Naive thymus-derived CD4-positive, alpha-beta T cell (primary cell): ENCODE data around the gene SMARCD3. TPM values are rescaled to one million over a fixed set of nuclear protein-coding genes. Genes with fewer than 3 reads are reported as not detected.

Experiments used
- ATAC-seq: fragments of 150-1000 bp; cut with Tn5 transposase; 2 replicates; pipeline ENCODE4 v1.10.0; 2021; ENCODE audit warnings: mild to moderate bottlenecking, moderate library complexity
- CTCF ChIA-PET: fragments of 350-600 bp; sonication (Branson Sonifier 250); formaldehyde crosslinking; loops from one replicate; lab custom pipeline; 2021; ENCODE audit warnings: antibody characterized with exemption; lab: Charles Lee
- POLR2A ChIA-PET: fragments of 350-600 bp; sonication (Branson Sonifier 250); formaldehyde crosslinking; loops from one replicate; lab custom pipeline; 2021; ENCODE audit warnings: antibody characterized with exemption, inconsistent platforms; lab: Charles Lee
- DNase-seq, 9 donors: peaks; one replicate each; pipeline versions ENCODE4 v3.0.0 to v3.0.0-alpha.2; 2020 to 2022; ENCODE audit warnings: mixed read lengths in 1 of 9
- H3K27ac ChIP-seq: one replicate; pipeline ENCODE4 v1.7.0; 2013; ENCODE audit warnings: mild to moderate bottlenecking, low read depth, low read length, moderate library complexity
- H3K27me3 ChIP-seq, 2 donors: one replicate each; pipeline ENCODE4 v1.7.0; 2013; ENCODE audit warnings: low read length in 2 of 2, mild to moderate bottlenecking in 2 of 2, moderate library complexity in 2 of 2; ENCODE audit not compliant: control insufficient read depth in 2 of 2, insufficient read depth in 2 of 2
- H3K36me3 ChIP-seq, 3 experiments: 1 replicate in 2 of 3; 2 replicates in 1 of 3; pipeline ENCODE4 v1.7.0; 2013; ENCODE audit warnings: low read length in 3 of 3, mild to moderate bottlenecking in 3 of 3, moderate library complexity in 1 of 3; ENCODE audit not compliant: insufficient read depth in 3 of 3, control insufficient read depth in 2 of 3
- H3K4me1 ChIP-seq, 2 donors: one replicate each; pipeline ENCODE4 v1.7.0; 2013; ENCODE audit warnings: low read length in 2 of 2, mild to moderate bottlenecking in 2 of 2, moderate library complexity in 1 of 2; ENCODE audit not compliant: control insufficient read depth in 2 of 2, insufficient read depth in 2 of 2
- H3K4me3 ChIP-seq: 2 replicates; pipeline ENCODE4 v1.7.0; 2013; ENCODE audit warnings: mild to moderate bottlenecking, low read length
- H3K9me3 ChIP-seq, 3 experiments: 1 replicate in 2 of 3; 2 replicates in 1 of 3; pipeline ENCODE4 v1.7.0; 2013; ENCODE audit warnings: low read length in 3 of 3; ENCODE audit not compliant: control insufficient read depth in 2 of 3
- H3K27ac Mint-ChIP-seq, 9 donors: one replicate each; pipeline ENCODE4 v1.8.0; 2020 to 2022; ENCODE audit warnings: mixed read lengths in 9 of 9, mild to moderate bottlenecking in 8 of 9, moderate library complexity in 5 of 9, inconsistent platforms in 2 of 9
- H3K27me3 Mint-ChIP-seq, 5 donors: one replicate each; pipeline ENCODE4 v1.8.0; 2021 to 2022; ENCODE audit warnings: mixed read lengths in 5 of 5, mild to moderate bottlenecking in 1 of 5
- H3K36me3 Mint-ChIP-seq, 5 donors: one replicate each; pipeline ENCODE4 v1.8.0; 2020 to 2022; ENCODE audit warnings: mixed read lengths in 5 of 5, mild to moderate bottlenecking in 3 of 5, inconsistent platforms in 1 of 5
- H3K4me1 Mint-ChIP-seq, 7 donors: one replicate each; pipeline ENCODE4 v1.8.0; 2020 to 2022; ENCODE audit warnings: mixed read lengths in 7 of 7, mild to moderate bottlenecking in 3 of 7, inconsistent platforms in 1 of 7
- H3K4me3 Mint-ChIP-seq, 10 donors: one replicate each; pipeline ENCODE4 v1.8.0; 2020 to 2022; ENCODE audit warnings: mild to moderate bottlenecking in 10 of 10, mixed read lengths in 10 of 10, moderate library complexity in 6 of 10, inconsistent platforms in 2 of 10
- H3K9me3 Mint-ChIP-seq, 11 donors: one replicate each; pipeline ENCODE4 v1.8.0; 2020 to 2022; ENCODE audit warnings: mixed read lengths in 11 of 11, mild to moderate bottlenecking in 4 of 11, inconsistent platforms in 1 of 11, moderate library complexity in 1 of 11
- intact Hi-C, 2 donors: fragments of 100-400 bp; cut with micrococcal nuclease; formaldehyde crosslinking; loops; one replicate each; pipeline ENCODE4 v1.15.1; 2023
- polyA plus RNA-seq, 2 donors: library from polyadenylated mRNA; unstranded; fragments of 300-500 nt; fragmentation: Illumina TruSeq; gene quantifications; one replicate each; pipeline ENCODE4 v1.2.3, GENCODE V29; 2021
- total RNA-seq, 6 experiments: library from RNA in 5 of 6; stranded (reverse) in 5 of 6; gene quantifications; 1 replicate in 5 of 6; 2 replicates in 1 of 6; pipeline ENCODE4 v1.2.3 and lab custom pipeline; 2021 to 2026

Gene SMARCD3
- total and polyA plus RNA-seq, 7 experiments from 2014 or later: 3.8 to 45.5 (median 5.1) TPM

- intact Hi-C loops: loop anchor here (1.0 to 10.0 kb wide), 7 partner anchors 12 to 1608 kb away; partner anchors contain the start of gene ZNF467 (in 1 of the 2)
- peaks cover 3 to 28% (median 5%) of the 10 kb centered on the region in 3 experiments for H3K36me3 ChIP-seq
- ATAC-seq: peak; percentile 94
- H3K9me3 ChIP-seq: no peaks in the 10 kb centered on the region
- POLR2A ChIA-PET: interaction anchor here (0.6 to 2.0 kb wide), 4 partner anchors 12 to 214 kb away, joined by 4 to 10 read pairs (median 4); no protein-coding TSS in a partner anchor
- peak; percentile 74 to 91 (median 84) for DNase-seq
- peak within 1 kb of the TSS; percentile 90 for H3K4me3 ChIP-seq
- peaks cover 3 to 13% (median 5%) of the 10 kb centered on the region in 5 donors for H3K36me3 Mint-ChIP-seq
- CTCF ChIA-PET: interaction anchor here (0.5 kb wide), 1 partner anchor 211 kb away, joined by 3 read pairs; no protein-coding TSS in a partner anchor
- H3K4me1 Mint-ChIP-seq: peaks cover 30 to 45% (median 39%) of the 10 kb centered on the region in 7 donors
- peaks cover 19 to 23% of the 10 kb centered on the region in 2 donors for H3K4me1 ChIP-seq
- peak within 1 kb of the TSS; percentile 93 to 100 (median 98) for H3K4me3 Mint-ChIP-seq
- no peaks in the 10 kb centered on the region for H3K27me3 ChIP-seq
- peaks cover 0 to 6% (median 0%) of the 10 kb centered on the region in 5 donors for H3K27me3 Mint-ChIP-seq
- peak within 1 kb of the TSS; percentile 85 for H3K27ac ChIP-seq
- peak within 1 kb of the TSS; percentile 87 to 99 (median 98) for H3K27ac Mint-ChIP-seq
- no peaks in the 10 kb centered on the region for H3K9me3 Mint-ChIP-seq
Observed at GRCh38 chr7:151232091-151232916, 16.2 kb downstream of the SMARCD3 start, which contains the start of gene CHPF2. CHPF2 (plus strand) TSS chr7:151232483; CDS start chr7:151234012, 1,529 bp downstream.

GRCh38 chr7:151231080-151231479, 17.4 kb downstream of the SMARCD3 start:
- ATAC-seq: no peak
- Mint-ChIP-seq H3K27ac (peak overlapping the region in 3 of 9 donors; percentile 33 to 97 (median 87)), H3K36me3 (peaks cover 0 to 5% (median 0%) of the 10 kb centered on the region in 5 donors), H3K4me3 (peak overlapping the region in 9 of 10 donors; percentile 17 to 99 (median 97)), H3K4me1 (peaks cover 36 to 57% (median 47%) of the 10 kb centered on the region in 7 donors), H3K9me3 (no peaks in the 10 kb centered on the region), H3K27me3 (peaks cover 0 to 6% (median 0%) of the 10 kb centered on the region in 5 donors)
- CTCF ChIA-PET: no interaction called here
- H3K4me3 ChIP-seq: no peak overlapping the region
- peaks cover 0 to 16% (median 0%) of the 10 kb centered on the region in 3 experiments for H3K36me3 ChIP-seq
- POLR2A ChIA-PET: interaction anchor here (2.0 kb wide), 1 partner anchor 13 kb away, joined by 10 read pairs; no protein-coding TSS in a partner anchor
- intact Hi-C loops: loop anchor here (5.0 to 10.0 kb wide), 4 partner anchors 71 to 1456 kb away; partner anchors contain the start of gene ZNF467 (in 1 of the 2)
- H3K9me3 ChIP-seq: no peaks in the 10 kb centered on the region
- DNase-seq: no peak
- peaks cover 23 to 26% of the 10 kb centered on the region in 2 donors for H3K4me1 ChIP-seq
- H3K27ac ChIP-seq: no peak overlapping the region
- no peaks in the 10 kb centered on the region for H3K27me3 ChIP-seq

- peaks cover 26 to 38% of the 10 kb centered on the region in 2 donors for H3K4me1 ChIP-seq
- no peaks in the 10 kb centered on the region for H3K9me3 Mint-ChIP-seq
- no peak for ATAC-seq
- no peak overlapping the region for H3K27ac Mint-ChIP-seq
- peaks cover 5 to 14% (median 9%) of the 10 kb centered on the region in 5 donors for H3K36me3 Mint-ChIP-seq
- H3K4me3 Mint-ChIP-seq: peak overlapping the region in 1 of 10 donors; percentile 13
- intact Hi-C loops: loop anchor here (5.0 to 10.0 kb wide), 5 partner anchors 217 to 1964 kb away; partner anchors contain the start of genes KMT2C (in 1 of the 2), RHEB (in 1 of the 2) and ZNF783 (in 1 of the 2)
- H3K27me3 Mint-ChIP-seq: peaks cover 0 to 6% (median 0%) of the 10 kb centered on the region in 5 donors
- POLR2A ChIA-PET: interaction anchor here (0.6 to 0.7 kb wide), 2 partner anchors 18 to 855 kb away, joined by 3 to 4 read pairs; no protein-coding TSS in a partner anchor
- H3K27ac ChIP-seq: no peak overlapping the region
- H3K9me3 ChIP-seq: no peaks in the 10 kb centered on the region
- H3K4me1 Mint-ChIP-seq: peaks cover 42 to 67% (median 57%) of the 10 kb centered on the region in 7 donors
- no peak overlapping the region for H3K4me3 ChIP-seq
- no peaks in the 10 kb centered on the region for H3K27me3 ChIP-seq
- peaks cover 0 to 14% (median 0%) of the 10 kb centered on the region in 3 experiments for H3K36me3 ChIP-seq
- CTCF ChIA-PET: interaction anchor here (0.7 kb wide), 1 partner anchor 18 kb away, joined by 4 read pairs; no protein-coding TSS in a partner anchor
- DNase-seq: no peak
Observed at GRCh38 chr7:151229249-151229648, 19.2 kb downstream of the SMARCD3 start.

- Mint-ChIP-seq H3K4me1 (peaks cover 35 to 61% (median 49%) of the 10 kb centered on the region in 7 donors), H3K27ac (peak overlapping the region; percentile 68 to 97 (median 95)), H3K9me3 (no peaks in the 10 kb centered on the region), H3K36me3 (peaks cover 6 to 21% (median 13%) of the 10 kb centered on the region in 5 donors), H3K4me3 (peak overlapping the region; percentile 90 to 99 (median 97)), H3K27me3 (peaks cover 0 to 6% (median 0%) of the 10 kb centered on the region in 5 donors)
- no peak for DNase-seq
- Histone ChIP-seq H3K27ac (peak overlapping the region; percentile 84), H3K36me3 (peaks cover 0 to 24% (median 0%) of the 10 kb centered on the region in 3 experiments), H3K27me3 (no peaks in the 10 kb centered on the region), H3K4me3 (peak overlapping the region; percentile 91), H3K4me1 (peaks cover 16 to 28% of the 10 kb centered on the region in 2 donors), H3K9me3 (no peaks in the 10 kb centered on the region)
- ChIA-PET POLR2A (interaction anchor here (1.2 to 2.2 kb wide), 3 partner anchors 15 to 112 kb away, joined by 5 to 10 read pairs (median 7); partner anchors contain the start of gene NUB1), CTCF (interaction anchor here (0.7 kb wide), 1 partner anchor 19 kb away, joined by 4 read pairs; no protein-coding TSS in a partner anchor)
- intact Hi-C loops: loop anchor here (5.0 to 10.0 kb wide), 5 partner anchors 216 to 1963 kb away; partner anchors contain the start of genes KMT2C (in 1 of the 2), RHEB (in 1 of the 2) and ZNF783 (in 1 of the 2)
- no peak for ATAC-seq
Observed at GRCh38 chr7:151228024-151228866, 20.2 kb downstream of the SMARCD3 start.

- Mint-ChIP-seq H3K4me1 (peaks cover 31 to 55% (median 47%) of the 10 kb centered on the region in 7 donors), H3K27ac (peak within 1 kb of the TSS; percentile 68 to 97 (median 95)), H3K27me3 (peaks cover 0 to 6% (median 0%) of the 10 kb centered on the region in 5 donors), H3K9me3 (no peaks in the 10 kb centered on the region), H3K36me3 (peaks cover 9 to 32% (median 11%) of the 10 kb centered on the region in 5 donors), H3K4me3 (peak within 1 kb of the TSS; percentile 90 to 99 (median 97))
- DNase-seq (peak; percentile 91 to 98 (median 97)), ATAC-seq (peak; percentile 99)
- no peaks in the 10 kb centered on the region for H3K9me3 ChIP-seq
- no peaks in the 10 kb centered on the region for H3K27me3 ChIP-seq
- peak within 1 kb of the TSS; percentile 91 for H3K4me3 ChIP-seq
- peaks cover 5 to 31% (median 9%) of the 10 kb centered on the region in 3 experiments for H3K36me3 ChIP-seq
- ChIA-PET POLR2A (interaction anchor here (0.6 to 2.2 kb wide), 7 partner anchors 13 to 849 kb away, joined by 3 to 10 read pairs (median 4); partner anchors contain the start of gene NUB1), CTCF (no interaction called here)
- peak within 1 kb of the TSS; percentile 84 for H3K27ac ChIP-seq
- peaks cover 16 to 25% of the 10 kb centered on the region in 2 donors for H3K4me1 ChIP-seq
- intact Hi-C loops: loop anchor here (1.0 to 10.0 kb wide), 21 partner anchors 16 to 1962 kb away; partner anchors contain the start of genes ABCB8 (in 2 of the 2), NUB1 (in 2 of the 2), RHEB (in 2 of the 2) and ZNF862 (in 2 of the 2)
Observed at GRCh38 chr7:151226875-151227782, 21.4 kb downstream of the SMARCD3 start, which contains the start of gene ABCF2. ABCF2 (minus strand) TSS chr7:151227205; CDS start chr7:151226458, 747 bp downstream.
